HCT116 (cell line): ENCODE results near the gene TMEM184A. TPM values are rescaled to one million over a fixed set of nuclear protein-coding genes. Genes with fewer than 3 reads are reported as not detected.

ENCODE experiments used
- ATAC-seq: fragments of 200-7000 bp; cut with Tn5 transposase; 2 replicates; pipeline ENCODE4 v1.9.1; 2020; ENCODE audit warnings: mild to moderate bottlenecking, moderate library complexity
- BruUV-seq: library from RNA; stranded (reverse); fragments of 400-500 nt; replicated peaks from 2 replicates; lab custom pipeline; 2021; lab: Mats Ljungman, UMichigan
- CTCF ChIA-PET: fragments of 300-600 bp; sonication (Branson Sonifier 250); formaldehyde crosslinking; loops from one replicate; lab custom pipeline; 2021; ENCODE audit warnings: antibody characterized with exemption; lab: Charles Lee
- POLR2A ChIA-PET: fragments of 300-600, 350-600 bp; sonication (Branson Sonifier 250); formaldehyde crosslinking; loops from one replicate; lab custom pipeline; 2021; ENCODE audit warnings: antibody characterized with exemption; lab: Charles Lee
- RAD21 ChIA-PET, 2 experiments: fragments of 300-600 bp; sonication (Branson Sonifier 250); formaldehyde crosslinking; loops; one replicate each; lab custom pipeline; 2023; ENCODE audit warnings: low total read pairs in 2 of 2; ENCODE audit not compliant: uncharacterized antibody in 2 of 2, unreplicated experiment in 2 of 2, low non-redundant PET in 1 of 2; lab: Charles Lee
- DNase-seq: peaks from one replicate; pipeline ENCODE4 v3.0.0-alpha.2; 2010; ENCODE audit warnings: low read depth, low spot score
- H2AFZ ChIP-seq: fragments of 200-600 bp; shearing (Covaris generic), sonication (generic); 2 replicates; pipeline ENCODE4 v1.6.1; 2017; ENCODE audit warnings: low read depth, mixed run types, mixed read lengths, antibody characterized with exemption, low read length; ENCODE audit not compliant: poor library complexity, severe bottlenecking
- H3K27ac ChIP-seq: 2 replicates; pipeline ENCODE4 v1.5.1; 2012; ENCODE audit warnings: low read depth, low read length
- H3K27me3 ChIP-seq: fragments of 200-600 bp; sonication (generic); 2 replicates; pipeline ENCODE4 v1.6.1; 2016; ENCODE audit warnings: mixed run types, low read length, mixed read lengths; ENCODE audit not compliant: insufficient read depth
- H3K36me3 ChIP-seq, 2 experiments: fragments of 200-500 bp in 1 of 2; fragments of 200-600 bp in 1 of 2; sonication (Bioruptor generic) in 1 of 2; sonication (generic) in 1 of 2; 2 replicates each; pipeline versions ENCODE4 v1.5.1 to v1.6.1; 2014 to 2016; ENCODE audit warnings: low read length in 2 of 2, inconsistent platforms in 1 of 2, mixed read lengths in 1 of 2, mixed run types in 1 of 2; ENCODE audit not compliant: insufficient read depth in 2 of 2, control insufficient read depth in 1 of 2
- H3K4me1 ChIP-seq, 2 experiments: fragments of 200-600 bp in 1 of 2; sonication (generic) in 1 of 2; 2 replicates each; pipeline versions ENCODE4 v1.5.1 to v1.6.1; 2012 to 2017; ENCODE audit warnings: low read length in 2 of 2, inconsistent platforms in 1 of 2, mild to moderate bottlenecking in 1 of 2, mixed read lengths in 1 of 2, mixed run types in 1 of 2, moderate library complexity in 1 of 2; ENCODE audit not compliant: insufficient read depth in 2 of 2, control insufficient read depth in 1 of 2
- H3K4me2 ChIP-seq: fragments of 200-600 bp; sonication (generic); 2 replicates; pipeline ENCODE4 v1.6.1; 2017; ENCODE audit warnings: mixed run types, low read length, mixed read lengths
- H3K4me3 ChIP-seq, 2 experiments: fragments of 200-600 bp in 1 of 2; sonication (generic) in 1 of 2; replicated peaks in 1 of 2; 2 replicates each; pipeline ENCODE4 v1.5.1; 2011 to 2016; ENCODE audit warnings: low read length in 2 of 2, control low read depth in 1 of 2, low read depth in 1 of 2, mild to moderate bottlenecking in 1 of 2, mixed read lengths in 1 of 2, mixed run types in 1 of 2
- H3K79me2 ChIP-seq: fragments of 200-600 bp; sonication (generic); 2 replicates; pipeline ENCODE4 v1.6.1; 2017; ENCODE audit warnings: mild to moderate bottlenecking, mixed run types, low read length, moderate library complexity, mixed read lengths; ENCODE audit not compliant: insufficient read depth
- H3K9ac ChIP-seq: fragments of 200-600 bp; sonication (generic); 2 replicates; pipeline ENCODE4 v1.6.1; 2016; ENCODE audit warnings: low read length, mixed read lengths
- H3K9me2 ChIP-seq: fragments of 200-600 bp; sonication (generic), shearing (Covaris generic); 2 replicates; pipeline ENCODE4 v1.6.1; 2017; ENCODE audit warnings: mixed run types, mild to moderate bottlenecking, moderate library complexity; ENCODE audit not compliant: insufficient read depth
- H3K9me3 ChIP-seq, 2 experiments: fragments of 200-500 bp in 1 of 2; fragments of 200-600 bp in 1 of 2; sonication (Bioruptor generic) in 1 of 2; sonication (generic) in 1 of 2; 2 replicates each; pipeline ENCODE4 v1.6.1; 2014 to 2017; ENCODE audit warnings: low read length in 2 of 2, mixed read lengths in 2 of 2, inconsistent platforms in 1 of 2, low read depth in 1 of 2, mild to moderate bottlenecking in 1 of 2, mixed run types in 1 of 2, moderate library complexity in 1 of 2; ENCODE audit not compliant: control insufficient read depth in 1 of 2, insufficient read depth in 1 of 2
- H4K20me1 ChIP-seq: fragments of 200-600 bp; sonication (generic), shearing (Covaris generic); 2 replicates; pipeline ENCODE4 v1.6.1; 2017; ENCODE audit warnings: mixed run types, mild to moderate bottlenecking, moderate library complexity; ENCODE audit not compliant: insufficient read depth
- CBX3 ChIP-seq: IDR thresholded peaks from 2 replicates; pipeline ENCODE4 v1.6.1; 2012; ENCODE audit warnings: low read depth
- CEBPB ChIP-seq: IDR thresholded peaks from 2 replicates; pipeline ENCODE4 v1.6.1; 2012; ENCODE audit warnings: low read depth
- CTCF ChIP-seq, 3 experiments: fragments of 200-600 bp in 1 of 3; sonication (generic) in 1 of 3; IDR thresholded peaks in 2 of 3; conservative IDR thresholded peaks in 1 of 3; 2 replicates each; pipeline ENCODE4 v1.5.1; 2012 to 2017; ENCODE audit warnings: low read depth in 2 of 3, low read length in 2 of 3, antibody characterized with exemption in 1 of 3, borderline replicate concordance in 1 of 3, control low read depth in 1 of 3, mild to moderate bottlenecking in 1 of 3, mixed read lengths in 1 of 3, mixed run types in 1 of 3, moderate library complexity in 1 of 3; ENCODE audit not compliant: insufficient read depth in 1 of 3
- EZH2 ChIP-seq: fragments of 200-600 bp; sonication (generic); IDR thresholded peaks from 2 replicates; pipeline ENCODE4 v1.6.1; 2017; ENCODE audit warnings: antibody characterized with exemption, mixed run types
- EZH2phosphoT487 ChIP-seq: fragments of 200-600 bp; IDR thresholded peaks from 2 replicates; pipeline ENCODE4 v1.6.1; 2018; ENCODE audit warnings: antibody characterized with exemption, borderline replicate concordance
- JUND ChIP-seq: IDR thresholded peaks from 2 replicates; pipeline ENCODE4 v1.6.1; 2012
- MAX ChIP-seq: IDR thresholded peaks from 2 replicates; pipeline ENCODE4 v1.6.1; 2012
- POLR2AphosphoS5 ChIP-seq: IDR thresholded peaks from 2 replicates; pipeline ENCODE4 v1.6.1; 2011; ENCODE audit warnings: mild to moderate bottlenecking, low read depth, low read length, moderate library complexity
- RAD21 ChIP-seq: IDR thresholded peaks from 2 replicates; pipeline ENCODE4 v1.6.1; 2012; ENCODE audit warnings: low read depth, mild to moderate bottlenecking
- SIN3A ChIP-seq: IDR thresholded peaks from 2 replicates; pipeline ENCODE4 v1.6.1; 2012; ENCODE audit warnings: low read depth
- SP1 ChIP-seq: IDR thresholded peaks from 2 replicates; pipeline ENCODE4 v1.6.1; 2012; ENCODE audit warnings: low read depth
- TCF7L2 ChIP-seq: IDR thresholded peaks from 2 replicates; pipeline ENCODE4 v1.7.0; 2011; ENCODE audit warnings: borderline replicate concordance, inconsistent platforms; ENCODE audit not compliant: insufficient read depth, insufficient read length; ENCODE audit errors: extremely low read depth
- ZBTB33 ChIP-seq: IDR thresholded peaks from 2 replicates; pipeline ENCODE4 v1.6.1; 2011; ENCODE audit warnings: mild to moderate bottlenecking, low read length, moderate library complexity; ENCODE audit not compliant: insufficient replicate concordance; ENCODE audit errors: extremely low read depth
- ZFX ChIP-seq: fragments of 450-650 bp; IDR thresholded peaks from 2 replicates; pipeline ENCODE4 v1.6.1; 2017
- ZNF274 ChIP-seq: fragments of 200-500 bp; sonication (Bioruptor generic); IDR thresholded peaks from 2 replicates; pipeline ENCODE4 v1.6.1; 2014; ENCODE audit warnings: mild to moderate bottlenecking, low read depth, low read length, inconsistent platforms
- intact Hi-C: fragments of 100-400 bp; cut with micrococcal nuclease; formaldehyde crosslinking; loops from 2 replicates; pipeline ENCODE4 v1.10.0; 2022
- total RNA-seq: library from RNA; stranded (reverse); gene quantifications from one replicate; pipeline ENCODE4 v1.2.1, GENCODE V29; 2021; ENCODE audit not compliant: unreplicated experiment

TMEM184A gene
- total RNA-seq, 1 experiment from 2014 or later: 34.8 TPM

- BruUV-seq: no TSS peak
- Histone ChIP-seq H3K79me2 (no peaks in the 10 kb centered on the region), H3K27ac (no peak overlapping the region), H3K9me2 (no peaks in the 10 kb centered on the region), H3K36me3 (no peaks in the 10 kb centered on the region), H2AFZ (no peak overlapping the region), H3K4me1 (no peaks in the 10 kb centered on the region), H3K4me2 (no peak overlapping the region), H3K9me3 (no peaks in the 10 kb centered on the region), H4K20me1 (no peaks in the 10 kb centered on the region), H3K4me3 (no peak overlapping the region), H3K9ac (no peak overlapping the region), H3K27me3 (no peaks in the 10 kb centered on the region)
- TF ChIP-seq CEBPB (no peak), RAD21 (no peak), POLR2AphosphoS5 (no peak), EZH2phosphoT487 (no peak), SIN3A (no peak), ZBTB33 (no peak), EZH2 (no peak), SP1 (no peak), CBX3 (no peak), CTCF (IDR thresholded peaks at IDR 0.05 in 2 of 3, conservative IDR thresholded peaks at IDR 0.05 in 1 of 3; ENCODE audit: borderline replicate concordance in 1 of 3, insufficient read depth in 1 of 3, low read depth in 2 of 3, low read length in 2 of 3) (no peak), MAX (no peak), JUND (no peak), TCF7L2 (no peak), ZNF274 (no peak), ZFX (no peak)
- RAD21 ChIA-PET: no interaction called here
- ATAC-seq (no peak), DNase-seq (no peak)
- POLR2A ChIA-PET: no interaction called here
- intact Hi-C loops: no loop called here
- CTCF ChIA-PET: no interaction called here
Measured at GRCh38 chr7:1547777-1548437, 8.1 kb downstream of the TMEM184A start.
